ENCODE data around the gene GSG1L2. TPM values are rescaled to one million over a fixed set of nuclear protein-coding genes. Genes with fewer than 3 reads are reported as not detected.
A peak's percentile ranks its signal among the peaks of the same experiment; 100 is the strongest.

GSG1L2 gene
- polyA plus RNA-seq (2013, experiment 1 of 2; ENCODE audit: insufficient read length) = not detected
- not detected for polyA plus RNA-seq (2013, experiment 2 of 2; ENCODE audit: insufficient read length)

DNA sequence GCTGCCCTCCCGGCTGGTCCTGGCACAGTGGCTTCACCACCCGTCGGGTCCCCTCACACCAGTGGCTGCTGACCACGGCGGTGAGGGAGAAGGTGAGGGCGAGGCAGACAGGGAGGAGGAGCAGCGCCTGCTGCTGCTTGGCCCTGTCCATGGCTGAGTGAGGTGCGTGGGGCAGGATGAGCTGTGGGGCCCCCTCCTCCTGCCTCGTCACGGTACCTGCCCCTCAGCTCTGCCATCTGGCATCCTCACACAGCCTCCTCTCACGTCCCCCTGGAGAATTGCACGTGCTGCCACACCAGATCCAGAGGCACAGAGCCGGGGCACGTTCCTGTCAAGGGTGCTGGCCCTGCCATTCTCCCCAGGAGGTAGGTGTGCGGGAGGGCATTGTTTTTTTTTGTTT is at the start of gene GSG1L2:
Gene GSG1L2 (minus strand): TSS at position 159 of the 400 bp plus-strand sequence. CDS start 8 bp downstream, at position 151.
- DNase-seq = no peak

DNA sequence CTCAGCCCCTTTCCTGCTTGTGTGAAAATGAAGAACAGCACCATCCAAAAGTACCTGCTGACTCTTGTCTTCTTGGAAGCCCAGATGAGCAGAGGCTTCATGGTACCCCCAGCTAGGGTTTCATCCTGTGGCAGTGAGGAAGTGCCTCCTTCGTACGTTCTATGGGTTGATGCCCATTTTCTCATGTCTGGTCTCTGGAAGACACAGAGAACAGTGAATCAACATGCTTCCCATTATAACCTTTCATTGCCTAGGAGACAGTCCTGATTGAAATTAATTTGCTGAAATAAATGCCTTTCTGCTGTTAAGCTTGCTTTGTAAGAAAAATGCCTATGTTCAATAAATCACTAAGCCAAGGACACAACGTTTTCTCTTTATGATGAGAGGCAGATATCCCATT is 46.7 kb upstream of the GSG1L2 start:
- DNase-seq = no peak

DNA sequence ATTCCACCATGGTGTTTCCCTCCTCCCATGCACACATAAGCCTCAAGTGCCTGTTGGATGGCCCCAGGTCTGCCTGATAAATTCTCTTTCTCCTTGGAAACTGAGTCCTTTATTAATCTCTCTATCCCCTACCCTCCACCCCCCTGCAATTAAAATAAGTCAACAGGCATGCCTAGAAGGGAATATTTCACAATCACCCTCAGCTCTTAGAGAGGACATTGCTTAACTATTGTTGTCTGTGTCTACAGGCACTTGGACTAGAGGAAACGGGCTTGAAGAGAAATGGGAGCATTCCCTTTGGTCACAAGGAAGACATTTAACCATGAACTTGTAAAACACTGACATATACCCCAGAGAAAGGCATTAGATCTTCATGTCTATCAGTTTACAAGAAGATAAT is 43.7 kb upstream of the GSG1L2 start:
- DNase-seq = no peak

DNA sequence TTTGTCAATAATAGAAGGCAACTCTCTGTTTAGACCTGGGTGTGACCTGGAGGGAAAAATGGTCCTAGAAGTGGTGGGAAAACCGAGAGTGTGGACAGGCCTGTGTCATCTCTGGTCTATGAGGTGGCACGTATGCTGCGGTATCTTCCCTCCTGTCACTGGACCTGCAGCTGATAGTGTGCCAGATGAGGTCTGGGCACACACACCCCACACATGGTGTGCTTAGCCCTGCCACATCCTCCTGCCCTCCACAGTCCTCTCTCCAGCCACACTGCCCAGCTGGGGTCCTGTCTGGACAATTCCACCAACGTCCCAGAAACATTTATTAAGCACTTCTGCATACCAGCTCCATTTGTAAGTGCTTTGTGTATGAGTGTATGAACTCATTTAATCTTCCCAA is 41.1 kb upstream of the GSG1L2 start:
- no peak for DNase-seq

DNA sequence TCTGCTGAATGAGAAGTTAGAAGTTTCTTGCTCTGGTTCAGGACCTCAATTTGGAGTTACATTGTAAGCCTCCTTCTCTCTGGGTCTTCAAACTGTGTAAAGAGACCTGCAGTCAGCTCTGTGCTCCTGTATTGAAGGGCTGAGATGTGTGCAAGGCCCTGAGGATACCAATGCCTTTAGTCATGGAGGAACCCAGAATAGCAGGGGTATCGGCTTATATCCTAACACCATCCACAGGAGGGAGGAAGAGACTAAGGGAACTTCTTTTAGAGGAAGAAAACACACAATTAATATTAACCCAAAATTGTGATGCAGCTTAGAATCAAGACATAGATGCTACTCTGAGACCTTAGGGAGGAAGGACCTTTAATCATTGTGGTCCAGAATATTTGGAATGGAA is 40.3 kb upstream of the GSG1L2 start:
- DNase-seq = no peak

DNA sequence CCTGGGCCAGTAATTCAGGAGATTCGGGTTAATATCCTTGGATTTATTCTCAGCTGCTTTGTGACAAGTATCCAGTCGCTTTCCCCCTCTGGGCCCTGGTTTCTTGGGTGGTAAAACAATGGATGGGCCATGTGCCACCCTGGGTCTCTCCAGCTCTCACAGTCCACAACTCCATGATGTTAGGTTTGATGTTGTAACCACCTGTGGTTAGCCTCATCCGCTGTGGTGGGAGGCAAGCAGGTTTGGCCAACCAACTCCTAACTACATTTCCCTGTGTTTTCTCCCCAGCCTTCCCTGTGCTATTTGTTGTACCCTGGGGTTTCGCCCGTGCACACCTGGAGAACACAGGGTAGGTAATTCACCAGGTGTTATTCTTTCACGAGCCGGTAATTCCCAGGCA is 39.0 kb upstream of the GSG1L2 start:
- DNase-seq = no peak

DNA sequence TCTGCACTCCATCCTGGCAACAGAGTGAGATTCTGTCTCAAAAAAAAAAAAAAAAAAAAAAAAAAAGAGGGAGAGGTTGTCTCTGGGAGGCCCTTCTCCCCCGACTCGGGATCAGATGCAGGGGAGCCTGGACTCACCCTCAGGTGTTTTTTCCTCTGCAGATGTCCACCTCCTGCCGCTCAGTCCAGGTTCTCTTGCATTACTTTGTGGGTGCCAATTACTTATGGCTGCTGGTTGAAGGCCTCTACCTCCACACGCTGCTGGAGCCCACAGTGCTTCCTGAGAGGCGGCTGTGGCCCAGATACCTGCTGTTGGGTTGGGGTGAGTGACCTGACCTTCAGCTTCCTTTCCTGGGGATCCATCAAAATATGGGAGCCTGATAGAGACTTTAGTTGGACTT is 37.9 kb upstream of the GSG1L2 start:
- DNase-seq = no peak

DNA sequence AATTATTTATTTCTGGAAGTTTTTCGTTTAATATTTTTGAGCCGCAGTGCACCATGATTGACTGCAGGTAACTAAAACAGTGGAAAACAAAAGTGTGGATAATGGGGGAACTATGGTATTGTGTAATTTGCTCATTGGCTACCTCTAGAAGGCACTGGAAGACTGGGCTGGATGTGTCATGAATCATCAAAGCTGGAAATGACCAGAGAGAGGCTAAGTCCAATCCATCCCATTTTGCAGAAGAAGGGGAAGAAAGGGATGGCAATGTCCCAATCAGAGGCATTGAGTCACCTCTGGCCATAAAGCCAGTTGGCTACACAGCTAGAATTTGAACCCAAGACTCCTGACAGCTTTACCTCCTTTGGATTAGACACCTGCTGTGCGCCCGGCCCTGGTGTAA is 33.2 kb upstream of the GSG1L2 start:
- no peak for DNase-seq

DNA sequence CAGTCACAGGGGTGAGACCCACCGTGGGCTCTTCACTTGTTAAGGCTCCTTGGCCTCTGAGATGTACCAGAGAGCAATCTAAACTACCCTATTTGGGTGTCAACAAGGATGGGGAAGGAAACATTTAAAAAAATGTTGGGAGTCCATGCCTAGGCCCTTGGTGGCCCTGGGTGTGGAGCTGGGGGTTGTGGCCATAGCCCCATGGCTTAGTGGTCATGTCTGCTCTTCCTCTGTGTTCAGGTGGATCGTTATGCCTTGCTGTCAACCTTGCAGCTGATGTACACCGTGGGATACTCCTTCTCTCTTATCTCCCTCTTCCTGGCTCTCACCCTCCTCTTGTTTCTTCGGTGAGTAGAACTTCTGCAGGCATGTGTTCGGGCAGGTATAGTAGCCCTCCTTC is 32.4 kb upstream of the GSG1L2 start:
- DNase-seq = no peak

DNA sequence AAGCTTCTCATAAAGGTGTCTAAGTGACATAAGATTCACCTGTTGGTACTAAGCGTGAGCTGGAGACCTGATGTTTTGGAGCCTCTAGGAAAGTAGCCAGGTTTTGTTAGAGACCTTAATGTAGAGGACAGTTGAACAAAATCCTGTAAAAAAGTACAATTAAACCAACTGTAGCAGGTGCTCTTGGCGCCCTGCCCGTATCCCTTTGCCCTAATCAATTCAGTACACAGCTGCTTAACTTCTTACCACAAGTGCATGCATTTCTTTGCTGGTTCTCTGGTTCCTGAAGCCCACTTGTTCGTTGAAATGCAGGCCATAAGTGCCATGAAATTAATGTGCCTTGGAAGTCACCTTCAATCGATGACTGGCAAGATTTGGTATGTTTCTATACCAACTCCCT is 28.3 kb upstream of the GSG1L2 start:
- no peak for DNase-seq

DNA sequence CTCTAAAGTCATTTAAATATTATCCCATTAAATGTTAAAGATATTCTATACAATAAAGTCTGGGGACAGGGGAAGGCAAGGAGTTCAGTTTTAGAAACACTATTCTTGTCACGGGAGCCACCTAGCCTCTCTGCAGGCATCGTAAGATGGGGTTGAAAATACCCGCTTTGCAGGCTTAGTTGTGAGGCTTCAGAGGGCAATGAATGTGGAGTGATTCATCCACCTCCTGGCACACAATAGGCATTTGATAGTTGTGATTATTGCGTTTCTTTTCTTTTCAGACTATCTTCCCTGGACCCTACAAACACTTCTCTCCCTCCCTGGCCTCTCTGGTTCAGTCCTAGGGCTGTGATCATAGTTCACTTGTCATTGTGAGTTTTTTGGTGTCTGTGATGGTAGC is 23.4 kb upstream of the GSG1L2 start:
- DNase-seq = no peak

DNA sequence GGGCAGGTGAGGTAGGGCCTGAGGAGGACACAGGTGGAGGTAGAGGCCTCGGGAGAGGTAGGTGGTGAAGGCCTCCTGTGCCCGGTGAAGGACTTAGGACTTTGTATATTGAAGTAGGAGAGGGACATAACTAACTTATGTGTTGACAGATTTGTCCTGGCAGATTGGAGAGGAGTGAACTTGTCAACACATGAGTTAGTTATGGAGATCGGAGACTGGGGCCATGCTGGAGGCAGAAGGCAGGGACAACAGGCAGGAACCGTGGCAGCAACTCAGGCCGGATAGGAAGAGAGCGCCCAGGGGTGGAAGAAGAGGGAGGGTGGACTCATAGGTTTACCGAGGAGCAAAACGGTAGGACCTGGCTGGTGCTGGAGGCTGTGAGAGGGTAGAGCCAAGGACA is 22.3 kb upstream of the GSG1L2 start:
- no peak for DNase-seq

DNA sequence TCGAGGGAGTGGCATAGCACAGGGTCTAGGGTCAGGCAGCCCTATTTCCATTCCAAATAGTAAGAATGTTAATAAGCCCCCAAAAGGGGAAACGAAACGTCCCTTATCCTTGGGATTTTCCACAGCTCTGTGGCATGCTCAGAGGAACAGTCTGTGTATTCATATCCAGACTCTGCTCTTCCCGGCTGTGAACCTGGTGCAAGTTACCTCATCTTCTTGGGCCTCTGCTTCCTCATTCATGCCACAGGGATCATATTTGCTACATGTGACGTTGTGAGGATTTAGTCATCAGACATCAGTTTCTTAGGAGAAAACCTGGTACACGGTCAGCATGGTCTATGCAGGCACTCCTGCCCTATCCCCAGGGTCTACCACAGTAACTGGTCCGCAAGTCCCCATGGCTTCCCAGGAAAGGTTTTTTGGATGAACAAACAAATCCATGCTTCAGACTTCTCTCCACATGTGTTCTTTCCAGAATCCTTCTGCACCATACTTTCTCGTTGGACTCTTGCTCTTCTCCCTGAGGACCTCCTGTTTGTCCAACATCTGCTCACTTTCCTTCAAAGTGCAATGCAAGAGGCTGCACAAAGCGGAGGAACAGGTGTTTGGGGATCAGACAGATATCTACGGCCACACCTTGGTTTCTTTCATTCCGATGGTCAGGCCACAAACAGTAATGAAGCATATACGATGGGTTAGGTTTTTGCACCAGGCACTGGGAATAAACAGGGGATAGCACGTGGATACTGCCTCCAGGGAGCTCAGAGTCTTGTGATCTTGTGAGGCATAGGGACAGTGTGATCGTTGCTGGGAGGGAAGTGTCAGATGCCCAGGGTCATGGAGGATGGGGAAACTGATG is 21.5 kb upstream of the GSG1L2 start:
- no peak for DNase-seq

DNA sequence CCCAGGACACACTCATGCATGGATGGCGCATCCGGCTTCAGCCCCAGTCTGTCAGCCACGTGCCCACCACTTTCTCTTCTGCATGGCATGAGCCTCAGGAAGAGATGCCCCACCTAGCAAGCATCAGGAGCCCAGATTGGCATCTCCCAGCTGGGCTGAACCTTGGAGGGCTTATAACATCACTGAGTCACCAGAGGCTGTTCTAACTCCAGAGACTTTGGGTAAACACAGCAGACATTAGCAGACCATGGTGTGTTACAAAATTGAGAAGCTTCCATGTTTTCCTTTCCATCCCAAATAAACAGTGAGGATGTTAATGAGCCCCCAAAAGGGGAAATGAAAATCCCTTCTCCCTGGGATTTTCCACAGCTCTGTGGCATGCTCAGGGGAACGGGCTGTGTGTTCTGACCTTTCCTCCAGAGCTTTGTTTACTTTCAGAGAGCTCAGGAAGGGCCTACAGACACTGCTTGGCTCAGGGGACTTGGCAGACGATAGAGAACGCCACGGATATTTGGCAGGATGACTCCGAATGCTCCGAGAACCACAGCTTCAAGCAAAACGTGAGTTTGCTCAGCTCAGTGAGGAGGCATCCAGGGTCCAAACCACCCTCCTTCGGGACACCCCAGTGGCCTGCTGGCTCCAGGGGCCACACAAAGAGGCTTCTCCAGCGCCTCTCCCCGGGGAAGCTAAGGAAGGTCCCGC is 20.3 kb upstream of the GSG1L2 start:
- peak; percentile 68 for DNase-seq

DNA sequence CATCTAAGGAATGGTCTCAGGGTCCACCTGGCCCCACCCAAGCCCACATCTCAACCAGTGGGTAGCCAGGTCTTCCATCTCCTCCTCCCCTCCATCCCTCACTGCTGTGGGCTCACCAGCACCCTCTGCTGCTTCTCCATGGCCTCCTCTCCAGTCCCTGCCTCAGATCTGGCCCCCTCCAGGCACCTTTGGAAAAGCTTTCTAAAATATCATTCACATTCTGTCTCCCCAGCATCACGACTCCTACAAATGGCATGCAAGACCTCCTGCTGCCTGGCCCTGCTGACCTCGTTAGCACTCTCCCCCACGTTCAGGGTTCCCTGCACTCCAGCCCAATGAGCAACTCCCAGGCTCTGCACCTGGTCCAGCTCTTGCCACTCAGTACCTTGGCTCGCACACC is 17.6 kb upstream of the GSG1L2 start:
- peak; percentile 52 for DNase-seq

DNA sequence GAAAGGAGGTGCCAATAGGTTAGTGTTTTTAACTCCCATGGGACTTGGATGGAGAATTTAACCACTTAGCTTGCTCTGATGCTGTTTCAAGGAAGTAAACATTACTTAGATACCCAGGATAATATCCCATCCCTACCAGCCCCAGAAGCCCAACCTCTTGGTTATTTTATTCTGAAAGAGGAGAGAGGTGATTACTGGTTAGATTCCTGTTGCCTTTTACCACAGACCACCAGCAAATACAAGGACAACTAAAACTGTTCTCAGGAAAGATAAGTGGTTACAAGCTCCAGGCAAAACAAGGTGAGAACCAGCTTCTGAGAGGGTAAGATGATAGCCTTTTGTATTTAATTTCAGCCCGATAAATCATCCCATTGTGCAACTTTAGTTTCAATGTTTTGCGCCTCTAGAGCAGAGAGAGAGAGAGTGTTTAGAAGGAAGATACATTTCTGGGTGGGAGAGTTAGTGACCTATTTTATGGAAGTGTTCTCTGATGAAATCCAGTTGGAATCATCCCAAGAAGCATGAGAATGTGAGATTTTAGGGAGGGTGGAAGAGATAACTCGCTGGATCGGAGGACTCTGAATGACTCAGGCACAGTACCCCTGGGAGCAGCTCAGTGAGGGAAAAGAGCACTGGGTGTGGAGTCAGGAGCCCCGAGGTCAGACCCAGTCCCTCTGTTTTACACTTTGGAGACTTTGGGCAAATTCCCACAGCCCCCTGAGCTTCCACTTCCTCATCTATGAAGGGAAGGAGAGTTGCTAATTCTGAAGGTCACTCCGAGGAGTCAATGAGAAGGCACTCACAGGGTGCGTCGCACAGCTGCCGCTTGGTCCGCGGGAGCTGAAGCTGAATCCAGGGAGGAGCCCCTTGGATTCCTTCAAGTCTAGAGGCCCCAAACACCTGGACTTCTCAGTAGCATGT is 15.9 kb upstream of the GSG1L2 start:
- peak; percentile 89 for DNase-seq

DNA sequence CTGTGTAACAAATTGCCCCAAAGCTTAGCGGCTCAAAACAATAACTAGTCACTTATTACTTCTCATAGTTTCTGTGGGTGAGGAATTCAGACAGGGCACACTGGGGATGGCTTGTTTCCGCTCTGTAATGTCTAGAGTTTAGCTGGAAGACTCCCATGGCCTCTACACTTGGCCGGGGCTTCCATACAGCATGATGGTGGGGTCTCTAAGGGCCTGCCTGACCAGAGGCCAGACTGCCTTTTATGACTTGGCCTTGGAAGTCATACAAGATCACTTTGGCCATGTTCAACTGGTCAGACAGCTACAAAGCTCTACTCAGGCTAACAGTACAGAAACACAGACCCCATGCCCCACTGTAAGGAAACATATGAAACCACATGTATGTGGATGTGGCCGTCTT is 12.0 kb upstream of the GSG1L2 start:
- DNase-seq = no peak

DNA sequence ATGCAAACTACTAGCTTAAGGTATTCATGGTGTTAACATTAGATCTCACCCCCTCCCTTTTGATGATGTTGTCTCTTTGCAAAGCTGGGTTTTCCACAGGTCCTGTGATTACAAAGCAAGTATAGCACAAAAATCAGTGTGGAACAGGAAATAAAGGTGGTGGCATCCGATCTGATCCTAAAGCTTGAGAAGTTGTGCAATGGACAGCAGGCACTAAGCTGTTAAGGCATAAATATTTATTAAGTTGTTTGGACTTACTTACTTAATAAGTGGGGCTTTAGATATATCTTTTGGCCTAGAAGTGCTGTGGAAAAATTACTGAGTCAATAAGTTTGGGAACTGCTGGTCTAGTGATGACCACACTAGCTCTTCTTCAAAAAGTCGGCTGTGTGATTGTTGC is 8.8 kb upstream of the GSG1L2 start:
- no peak for DNase-seq

DNA sequence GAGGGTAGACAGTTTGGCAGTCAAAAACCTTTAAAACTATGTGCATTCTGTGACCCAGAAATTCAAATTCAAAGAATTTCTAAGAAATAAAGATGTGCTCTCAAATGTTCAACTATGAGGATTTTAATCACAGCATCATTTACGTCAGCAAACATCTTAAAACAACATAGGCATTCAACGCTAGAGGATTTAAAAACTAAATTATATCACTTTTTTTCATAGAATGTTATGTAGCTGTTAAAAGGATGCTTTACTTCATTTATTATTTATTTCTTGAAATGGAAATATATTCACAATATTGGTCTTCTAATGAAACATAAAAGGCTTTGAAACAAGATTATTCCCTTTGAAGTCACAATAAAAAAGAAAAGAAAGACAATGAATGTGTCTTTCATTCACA is 7.5 kb upstream of the GSG1L2 start:
- DNase-seq = no peak

DNA sequence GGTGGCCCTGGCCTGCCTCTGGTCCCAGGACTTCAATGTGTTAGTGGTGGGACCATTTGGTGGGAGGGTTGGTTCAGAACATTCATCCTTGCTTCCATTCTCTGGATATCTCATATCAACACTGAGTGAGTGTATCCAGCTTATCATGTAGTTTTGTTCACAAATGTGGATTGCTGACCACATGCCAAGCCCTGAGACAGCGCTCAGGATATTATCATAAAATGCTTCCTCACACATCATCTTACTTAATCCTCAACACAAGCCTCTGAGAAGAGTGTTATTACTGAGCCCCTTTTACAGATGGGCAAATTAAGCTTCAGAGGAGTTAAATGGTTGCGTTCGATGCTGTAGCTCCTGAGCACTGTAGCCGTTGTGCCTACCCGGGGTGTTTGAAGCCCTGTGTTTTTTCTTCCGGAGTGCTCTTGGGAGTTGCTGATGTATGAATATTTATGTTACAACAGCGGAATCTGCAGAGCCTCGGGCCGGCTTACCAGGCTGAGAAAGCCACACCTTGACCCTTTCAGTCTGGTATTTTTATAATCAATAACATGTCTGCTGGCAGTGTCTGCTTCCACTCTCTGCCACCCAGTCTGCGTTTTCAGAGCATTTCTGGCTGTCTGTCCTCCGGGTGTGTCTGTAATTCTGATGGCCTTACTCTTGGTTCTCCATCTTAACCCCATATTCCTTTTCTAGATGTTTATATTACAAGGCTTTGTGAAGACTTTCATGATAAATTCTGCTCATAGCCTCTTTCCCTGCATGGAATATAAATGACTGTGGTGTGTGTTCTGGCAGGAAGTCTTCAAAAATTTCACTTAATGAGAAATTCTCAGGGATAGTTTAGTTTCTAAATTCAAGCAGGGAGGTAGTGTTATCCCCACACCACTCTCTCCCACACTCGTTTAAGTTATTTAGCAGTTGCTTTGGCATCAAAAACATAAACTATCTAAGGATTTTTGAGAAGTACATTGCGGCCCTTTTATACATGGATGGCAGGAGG is 6.7 kb upstream of the GSG1L2 start:
- DNase-seq = no peak

DNA sequence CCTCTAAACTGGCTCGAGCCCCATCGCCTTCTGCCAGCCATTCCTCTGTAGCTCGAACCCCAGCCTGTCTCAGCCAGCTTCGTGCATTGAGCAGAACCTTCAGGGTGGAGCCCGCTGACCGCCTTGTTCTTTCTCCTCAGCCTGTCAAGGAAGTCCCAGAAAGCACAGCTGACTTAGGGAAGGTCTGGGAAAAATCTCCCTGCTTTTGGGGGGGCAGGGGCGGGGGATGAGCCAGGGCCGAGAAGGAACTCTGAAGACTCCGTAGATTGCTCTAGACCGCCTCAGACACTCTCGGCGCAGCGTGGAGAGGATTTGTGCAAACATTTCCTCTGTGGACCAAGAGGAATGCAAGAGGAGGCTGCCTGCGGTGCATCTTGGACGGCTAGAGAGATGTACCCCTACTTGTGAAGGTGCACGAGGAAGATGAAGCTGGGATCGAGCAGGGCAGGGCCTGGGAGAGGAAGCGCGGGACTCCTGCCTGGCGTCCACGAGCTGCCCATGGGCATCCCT is 3.8 kb upstream of the GSG1L2 start, which contains the start of gene GLP2R:
Gene GLP2R (plus strand): TSS at position 284 of the 510 bp plus-strand sequence. CDS start 140 bp downstream, at position 424.
- DNase-seq = no peak
